ENCODE data around the gene PRCD. TPM values are rescaled to one million over a fixed set of nuclear protein-coding genes. Genes with fewer than 3 reads are reported as not detected.
A peak's percentile ranks its signal among the peaks of the same experiment; 100 is the strongest.

Gene PRCD
- total and polyA plus RNA-seq, 11 donors = 1.1 to 7.6 (median 2.7) TPM

DNA sequence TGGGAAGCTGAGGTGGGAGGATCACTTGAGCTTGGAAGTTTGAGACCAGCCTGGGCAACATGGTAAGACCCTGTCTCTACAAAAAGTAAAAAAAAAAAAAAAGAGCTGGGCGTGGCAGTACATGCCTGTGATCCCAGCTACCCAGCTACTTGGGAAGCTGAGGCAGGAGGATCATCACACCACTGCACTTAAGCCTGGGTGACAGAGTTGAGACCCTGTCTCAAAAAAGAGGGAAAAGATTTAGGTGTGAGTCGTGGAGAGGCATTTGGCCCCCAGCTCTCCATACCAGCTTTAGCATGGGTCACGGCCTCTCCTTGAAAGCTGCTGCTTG is 26.7 kb downstream of the PRCD start:
- DNase-seq = no peak
- no peak for ATAC-seq
- TF ChIP-seq, protein P1, sequence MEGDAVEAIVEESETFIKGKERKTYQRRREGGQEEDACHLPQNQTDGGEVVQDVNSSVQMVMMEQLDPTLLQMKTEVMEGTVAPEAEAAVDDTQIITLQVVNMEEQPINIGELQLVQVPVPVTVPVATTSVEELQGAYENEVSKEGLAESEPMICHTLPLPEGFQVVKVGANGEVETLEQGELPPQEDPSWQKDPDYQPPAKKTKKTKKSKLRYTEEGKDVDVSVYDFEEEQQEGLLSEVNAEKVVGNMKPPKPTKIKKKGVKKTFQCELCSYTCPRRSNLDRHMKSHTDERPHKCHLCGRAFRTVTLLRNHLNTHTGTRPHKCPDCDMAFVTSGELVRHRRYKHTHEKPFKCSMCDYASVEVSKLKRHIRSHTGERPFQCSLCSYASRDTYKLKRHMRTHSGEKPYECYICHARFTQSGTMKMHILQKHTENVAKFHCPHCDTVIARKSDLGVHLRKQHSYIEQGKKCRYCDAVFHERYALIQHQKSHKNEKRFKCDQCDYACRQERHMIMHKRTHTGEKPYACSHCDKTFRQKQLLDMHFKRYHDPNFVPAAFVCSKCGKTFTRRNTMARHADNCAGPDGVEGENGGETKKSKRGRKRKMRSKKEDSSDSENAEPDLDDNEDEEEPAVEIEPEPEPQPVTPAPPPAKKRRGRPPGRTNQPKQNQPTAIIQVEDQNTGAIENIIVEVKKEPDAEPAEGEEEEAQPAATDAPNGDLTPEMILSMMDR (IDR thresholded peaks at IDR 0.05) = no peak
- TF ChIP-seq POLR2A (IDR thresholded peaks at IDR 0.05) = no peak
- peaks cover 0 to 40% (median 18%) of the 10 kb centered on the region in 12 donors for H3K4me1 ChIP-seq
- no peak overlapping the region for H3K27ac ChIP-seq
- intact Hi-C loops (cut with DNase I) = loop anchor here in 4 of 10 donors (5.0 to 10.0 kb wide), 3 partner anchors 51 to 158 kb away; partner anchors contain the start of genes MXRA7 (in 2 of the 4), JMJD6 (in 1 of the 4) and METTL23 (in 1 of the 4)
- H3K4me3 ChIP-seq = no peak overlapping the region
- H3K9me3 ChIP-seq = no peaks in the 10 kb centered on the region
- peaks cover 0 to 2% (median 0%) of the 10 kb centered on the region in 9 donors for H3K27me3 ChIP-seq
- WGBS, 4 donors = 63 to 97% (median 91%) methylated on average over 3 of the region's 3 CpGs
- peaks cover 0 to 45% (median 31%) of the 10 kb centered on the region in 9 donors for H3K36me3 ChIP-seq

DNA sequence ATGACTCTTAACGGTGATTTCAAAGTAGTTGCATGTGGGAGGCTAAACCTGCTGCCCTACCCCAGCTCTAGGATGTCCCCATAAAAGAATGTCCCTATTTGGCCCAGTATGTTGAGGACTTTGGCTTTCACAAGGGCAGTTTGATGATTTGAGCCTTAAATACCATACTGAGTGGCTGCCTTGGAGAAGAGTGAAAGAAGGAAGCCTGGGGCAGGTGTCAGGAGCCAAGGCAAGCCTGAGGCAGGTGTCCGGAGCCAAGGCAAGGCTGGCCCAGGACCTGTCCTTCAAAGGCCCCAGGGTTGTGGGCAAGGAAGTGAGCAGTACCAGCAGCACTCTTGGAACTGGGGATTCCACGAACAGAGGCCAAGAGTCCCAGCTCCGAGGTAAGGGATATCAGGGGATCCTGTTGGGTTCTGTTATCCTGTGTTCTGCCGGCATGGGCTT is 27.2 kb downstream of the PRCD start:
- Histone ChIP-seq H3K9me3 (no peaks in the 10 kb centered on the region), H3K4me3 (no peak overlapping the region), H3K27me3 (peaks cover 0 to 2% (median 0%) of the 10 kb centered on the region in 9 donors), H3K4me1 (peaks cover 0 to 35% (median 14%) of the 10 kb centered on the region in 12 donors), H3K36me3 (peaks cover 0 to 40% (median 27%) of the 10 kb centered on the region in 9 donors), H3K27ac (no peak overlapping the region)
- intact Hi-C loops (cut with DNase I) = loop anchor here in 4 of 10 donors (5.0 to 10.0 kb wide), 3 partner anchors 50 to 158 kb away; partner anchors contain the start of genes MXRA7 (in 2 of the 4), JMJD6 (in 1 of the 4) and METTL23 (in 1 of the 4)
- ATAC-seq (no peak), DNase-seq (no peak)
- TF ChIP-seq, protein P1 (IDR thresholded peaks at IDR 0.05) = no peak
- TF ChIP-seq POLR2A (IDR thresholded peaks at IDR 0.05) = no peak
- WGBS, 4 donors = 63 to 81% (median 79%) methylated on average over 5 of the region's 5 CpGs

DNA sequence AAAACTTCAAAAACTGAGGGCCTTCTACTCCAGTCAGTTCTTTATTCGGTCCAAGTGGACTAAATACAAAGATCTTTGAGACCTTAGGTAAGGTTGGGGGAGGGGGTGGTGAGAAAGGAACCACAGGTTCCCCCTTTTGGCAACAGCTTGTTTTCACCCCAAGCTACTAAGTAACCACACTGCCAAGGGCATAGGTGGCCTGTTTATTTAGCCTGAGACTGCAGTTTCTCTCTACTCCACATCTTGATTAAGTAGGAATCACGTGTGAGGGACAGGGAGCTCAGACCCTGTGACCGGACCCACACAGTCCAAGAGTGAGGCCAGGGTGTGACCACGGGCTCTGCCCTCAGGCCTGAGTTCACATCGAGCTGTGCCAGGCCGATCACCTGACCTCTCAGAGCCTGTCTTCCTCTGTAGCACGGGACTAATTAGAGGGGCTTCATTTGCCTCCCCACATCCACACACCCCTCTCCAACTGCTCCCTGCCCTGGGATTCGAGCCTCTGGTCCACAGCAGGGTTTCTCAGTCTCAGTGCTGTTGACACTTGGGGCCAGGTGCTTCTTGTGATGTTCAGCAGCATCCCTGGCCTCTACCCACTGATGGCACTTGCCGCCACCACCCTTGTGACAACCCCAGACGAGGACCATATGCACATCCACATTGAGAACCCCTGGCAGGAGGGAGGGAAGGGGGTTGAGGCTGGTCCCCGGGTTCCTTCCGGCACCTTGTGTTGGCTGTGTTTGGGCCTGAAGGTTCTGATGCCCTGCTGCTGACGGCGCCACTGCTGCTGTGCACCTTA is 28.0 kb downstream of the PRCD start:
- H3K9me3 ChIP-seq = no peaks in the 10 kb centered on the region
- 57 to 86% (median 65%) methylated on average over 6 to 14 of the region's 14 CpGs for WGBS, 4 donors
- no peak overlapping the region for H3K4me3 ChIP-seq
- no peak for DNase-seq
- TF ChIP-seq, protein P1 (IDR thresholded peaks at IDR 0.05) = no peak
- H3K4me1 ChIP-seq = peaks cover 0 to 30% (median 13%) of the 10 kb centered on the region in 12 donors
- intact Hi-C loops (cut with DNase I) = loop anchor here in 4 of 10 donors (5.0 to 10.0 kb wide), 3 partner anchors 49 to 157 kb away; partner anchors contain the start of genes MXRA7 (in 2 of the 4), JMJD6 (in 1 of the 4) and METTL23 (in 1 of the 4)
- no peak overlapping the region for H3K27ac ChIP-seq
- ATAC-seq = peak; percentile 4 to 54 (median 32)
- H3K27me3 ChIP-seq = peaks cover 0 to 2% (median 0%) of the 10 kb centered on the region in 9 donors
- H3K36me3 ChIP-seq = peaks cover 0 to 35% (median 23%) of the 10 kb centered on the region in 9 donors

DNA sequence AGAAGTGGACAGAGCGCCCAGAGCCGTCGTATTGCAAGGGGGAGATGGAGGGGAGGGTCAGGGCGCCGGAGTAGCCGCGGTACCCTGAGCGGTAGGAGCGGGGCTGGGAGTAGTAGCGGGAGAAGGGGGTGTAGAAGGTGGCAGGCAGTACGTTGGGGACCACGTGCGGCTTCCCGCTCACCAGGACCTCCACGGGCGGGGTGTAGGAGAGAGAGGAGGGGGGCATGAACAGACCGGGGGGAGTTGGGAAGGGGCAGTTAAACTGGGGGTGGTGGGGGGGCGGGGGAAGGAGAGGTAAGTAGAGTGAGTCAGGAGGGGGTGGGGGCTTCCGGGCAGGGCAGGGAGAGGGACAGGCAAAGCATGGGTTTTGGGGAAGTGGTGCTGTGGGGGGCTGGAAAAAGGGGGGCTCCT is 29.0 kb downstream of the PRCD start:
- Histone ChIP-seq H3K27me3 (peaks cover 0 to 2% (median 0%) of the 10 kb centered on the region in 9 donors), H3K4me1 (peaks cover 0 to 28% (median 13%) of the 10 kb centered on the region in 12 donors), H3K4me3 (no peak overlapping the region), H3K9me3 (no peaks in the 10 kb centered on the region), H3K27ac (no peak overlapping the region), H3K36me3 (peaks cover 0 to 26% (median 21%) of the 10 kb centered on the region in 9 donors)
- DNase-seq = no peak
- ATAC-seq = no peak
- no peak for TF ChIP-seq POLR2A (IDR thresholded peaks at IDR 0.05)
- intact Hi-C loops (cut with DNase I) = loop anchor here in 4 of 10 donors (5.0 to 10.0 kb wide), 3 partner anchors 48 to 156 kb away; partner anchors contain the start of genes MXRA7 (in 2 of the 4), JMJD6 (in 1 of the 4) and METTL23 (in 1 of the 4)
- WGBS, 4 donors = 41 to 55% (median 48%) methylated on average over 19 of the region's 19 CpGs
